BLaER1 treated with 17β-estradiol and CSF1 and Interleukin-3, amounts not matched to agents 10 nM and 100 nM (cell line): Measurements from ENCODE around the gene CCT8.

Experiments used
- H3K27ac ChIP-seq, 11 experiments: shearing (Covaris generic); formaldehyde crosslinking; 2 replicates each; pipeline ENCODE4 v1.8.1; 2022
- H3K27me3 ChIP-seq, 11 experiments: shearing (Covaris generic); formaldehyde crosslinking; 2 replicates each; pipeline ENCODE4 v1.8.1; 2022
- H3K36me3 ChIP-seq, 11 experiments: shearing (Covaris generic); formaldehyde crosslinking; 2 replicates each; pipeline ENCODE4 v1.8.1; 2022
- H3K4me1 ChIP-seq, 10 experiments: shearing (Covaris generic); formaldehyde crosslinking; 2 replicates each; pipeline ENCODE4 v1.8.1; 2022
- H3K4me2 ChIP-seq, 11 experiments: shearing (Covaris generic); formaldehyde crosslinking; 2 replicates each; pipeline ENCODE4 v1.8.1; 2022
- H3K4me3 ChIP-seq, 10 experiments: shearing (Covaris generic); formaldehyde crosslinking; 2 replicates each; pipeline ENCODE4 v1.8.1; 2022
- H3K9ac ChIP-seq, 11 experiments: shearing (Covaris generic); formaldehyde crosslinking; 2 replicates each; pipeline ENCODE4 v1.8.1; 2022
- H3K9me3 ChIP-seq, 11 experiments: shearing (Covaris generic); formaldehyde crosslinking; replicated peaks in 1 of 11; 2 replicates each; pipeline ENCODE4 v1.8.1; 2022
- H4K20me1 ChIP-seq, 11 experiments: shearing (Covaris generic); formaldehyde crosslinking; 2 replicates each; pipeline ENCODE4 v1.8.1; 2022
- Cebpa-rat ChIP-seq, 11 experiments: shearing (Covaris generic); IDR thresholded peaks; 2 replicates each; pipeline ENCODE4 v1.8.1; 2022

The CCT8 gene

DNA sequence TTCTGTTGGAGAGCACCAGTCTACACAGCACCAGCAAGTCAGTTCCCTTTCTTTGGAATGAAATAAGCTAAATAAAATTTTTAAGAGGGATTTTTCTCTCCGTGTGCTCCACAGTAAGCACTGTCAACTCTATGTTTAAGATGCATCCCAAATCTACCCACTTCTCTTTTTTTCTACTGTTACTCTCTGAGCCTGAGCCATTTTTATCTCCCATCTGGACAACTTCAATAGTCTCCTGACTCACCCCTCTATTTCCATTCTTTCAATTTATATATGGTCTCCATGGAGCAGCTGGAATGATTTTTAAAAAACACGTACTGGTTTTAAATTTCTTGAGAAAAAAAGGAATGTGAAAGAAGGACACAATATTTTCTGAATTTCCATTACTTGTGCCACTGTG lies 24.7 kb upstream of the CCT8 start:
- Histone ChIP-seq H3K4me3 (no peak overlapping the region), H3K4me1 (peaks cover 10 to 57% (median 28%) of the 10 kb centered on the region in 10 experiments; a peak in 18 of 20 replicates), H3K27me3 (no peaks in the 10 kb centered on the region), H3K27ac (peak overlapping the region in 7 of 11 experiments; percentile 73 to 96 (median 91); a peak in 10 of 22 replicates), H3K9ac (no peak overlapping the region), H3K9me3 (peaks cover 0 to 52% (median 40%) of the 10 kb centered on the region in 11 experiments; a peak in 19 of 22 replicates), H3K4me2 (peak overlapping the region in 7 of 11 experiments; percentile 1 to 48 (median 21); a peak in 8 of 22 replicates), H3K36me3 (peaks cover 0 to 5% (median 0%) of the 10 kb centered on the region in 11 experiments; a peak in 1 of 22 replicates), H4K20me1 (no peaks in the 10 kb centered on the region)
- TF ChIP-seq Cebpa-rat (IDR thresholded peaks at IDR 0.05): no peak

DNA sequence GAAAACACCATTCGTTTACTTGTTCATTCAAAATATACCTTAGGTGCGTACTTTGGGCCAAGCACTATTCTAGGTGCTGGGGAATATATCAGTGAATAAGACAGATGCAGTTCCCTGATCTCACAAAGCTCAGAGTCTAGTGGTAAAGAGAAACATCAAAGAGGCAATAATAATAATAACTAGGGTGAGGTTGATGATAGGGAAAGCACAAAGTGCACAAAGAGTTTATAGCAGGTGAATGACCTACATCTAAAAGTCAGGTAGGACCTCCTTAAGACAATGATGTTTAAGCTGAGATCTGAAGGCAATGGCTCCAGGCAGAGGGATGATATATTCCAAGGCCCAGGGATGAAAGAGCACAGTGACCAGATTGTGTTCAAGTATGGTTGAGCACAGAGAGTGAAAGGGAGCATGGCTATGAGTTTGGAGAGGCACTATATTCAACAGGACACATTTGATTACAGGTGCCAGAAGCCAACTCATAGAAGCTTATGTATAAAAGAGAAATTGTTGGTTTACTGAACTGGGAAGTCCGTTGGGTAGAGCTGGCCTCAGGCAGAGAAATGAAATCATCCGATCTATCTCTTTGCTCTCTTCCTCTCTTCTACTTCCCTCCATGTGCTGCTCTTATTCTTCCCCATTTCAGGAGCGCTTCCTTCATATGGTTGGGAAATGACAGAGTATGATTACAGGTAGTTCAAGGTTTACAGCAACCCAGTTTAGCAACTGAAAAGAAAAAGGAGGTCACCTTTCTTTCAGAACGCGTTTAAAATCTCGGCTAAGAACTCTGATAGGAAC lies 23.0 kb upstream of the CCT8 start:
- Histone ChIP-seq H3K4me2 (peak overlapping the region in 2 of 11 experiments; percentile 66 to 77; a peak in 4 of 22 replicates), H3K27me3 (no peaks in the 10 kb centered on the region), H3K9ac (no peak overlapping the region), H3K36me3 (peaks cover 0 to 5% (median 0%) of the 10 kb centered on the region in 11 experiments; a peak in 1 of 22 replicates), H3K27ac (peak overlapping the region in 1 of 11 experiments; percentile 28; a peak in 2 of 22 replicates), H4K20me1 (no peaks in the 10 kb centered on the region), H3K4me1 (peaks cover 10 to 73% (median 30%) of the 10 kb centered on the region in 10 experiments; a peak in 18 of 20 replicates), H3K9me3 (peaks cover 0 to 34% (median 27%) of the 10 kb centered on the region in 11 experiments; a peak in 18 of 22 replicates), H3K4me3 (no peak overlapping the region)
- TF ChIP-seq Cebpa-rat (IDR thresholded peaks at IDR 0.05): no peak

GRCh38 chr21:29092102-29092959 lies 18.9 kb upstream of the CCT8 start:
- peaks cover 8 to 71% (median 32%) of the 10 kb centered on the region in 10 experiments; a peak in 19 of 20 replicates for H3K4me1 ChIP-seq
- no peak overlapping the region for H3K4me3 ChIP-seq
- H3K27me3 ChIP-seq: no peaks in the 10 kb centered on the region
- H3K27ac ChIP-seq: peak overlapping the region in 6 of 11 experiments; percentile 1 to 47 (median 20); a peak in 7 of 22 replicates
- no peaks in the 10 kb centered on the region for H4K20me1 ChIP-seq
- H3K9ac ChIP-seq: peak overlapping the region in 2 of 11 experiments; percentile 6 to 24; a peak in 2 of 22 replicates
- TF ChIP-seq Cebpa-rat (IDR thresholded peaks at IDR 0.05): no peak
- no peaks in the 10 kb centered on the region for H3K9me3 ChIP-seq
- H3K36me3 ChIP-seq: no peaks in the 10 kb centered on the region
- peak overlapping the region in 3 of 11 experiments; percentile 16 to 63 (median 24); a peak in 3 of 22 replicates for H3K4me2 ChIP-seq

DNA sequence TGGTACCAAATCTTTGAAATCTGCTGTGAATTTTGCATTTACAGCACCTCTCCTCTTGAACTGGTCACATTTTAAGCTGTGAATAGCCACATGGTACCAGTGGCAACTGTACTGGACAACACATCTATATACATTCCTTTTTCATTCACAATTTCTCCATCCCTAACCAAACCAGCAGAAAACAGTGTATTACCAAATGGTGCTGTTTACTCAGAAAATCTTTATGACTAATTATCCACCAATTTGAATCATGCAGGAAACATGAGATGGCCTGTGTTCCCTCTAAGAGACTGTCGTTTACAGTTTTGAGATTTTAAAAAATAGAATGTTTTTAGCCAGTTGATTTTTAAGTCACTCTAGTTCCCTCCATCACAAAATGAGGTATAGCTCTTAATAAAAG lies 17.6 kb upstream of the CCT8 start:
- peak overlapping the region in 1 of 11 experiments; percentile 39; a peak in 2 of 22 replicates for H3K9ac ChIP-seq
- no peak overlapping the region for H3K4me3 ChIP-seq
- H3K4me2 ChIP-seq: peak overlapping the region in 4 of 11 experiments; percentile 28 to 63 (median 40); a peak in 5 of 22 replicates
- H3K27ac ChIP-seq: peak overlapping the region in 5 of 11 experiments; percentile 1 to 47 (median 34); a peak in 5 of 22 replicates
- peaks cover 17 to 72% (median 43%) of the 10 kb centered on the region in 10 experiments for H3K4me1 ChIP-seq
- no peaks in the 10 kb centered on the region for H3K36me3 ChIP-seq
- no peaks in the 10 kb centered on the region for H4K20me1 ChIP-seq
- no peak for TF ChIP-seq Cebpa-rat (IDR thresholded peaks at IDR 0.05)
- no peaks in the 10 kb centered on the region for H3K27me3 ChIP-seq
- no peaks in the 10 kb centered on the region for H3K9me3 ChIP-seq

DNA sequence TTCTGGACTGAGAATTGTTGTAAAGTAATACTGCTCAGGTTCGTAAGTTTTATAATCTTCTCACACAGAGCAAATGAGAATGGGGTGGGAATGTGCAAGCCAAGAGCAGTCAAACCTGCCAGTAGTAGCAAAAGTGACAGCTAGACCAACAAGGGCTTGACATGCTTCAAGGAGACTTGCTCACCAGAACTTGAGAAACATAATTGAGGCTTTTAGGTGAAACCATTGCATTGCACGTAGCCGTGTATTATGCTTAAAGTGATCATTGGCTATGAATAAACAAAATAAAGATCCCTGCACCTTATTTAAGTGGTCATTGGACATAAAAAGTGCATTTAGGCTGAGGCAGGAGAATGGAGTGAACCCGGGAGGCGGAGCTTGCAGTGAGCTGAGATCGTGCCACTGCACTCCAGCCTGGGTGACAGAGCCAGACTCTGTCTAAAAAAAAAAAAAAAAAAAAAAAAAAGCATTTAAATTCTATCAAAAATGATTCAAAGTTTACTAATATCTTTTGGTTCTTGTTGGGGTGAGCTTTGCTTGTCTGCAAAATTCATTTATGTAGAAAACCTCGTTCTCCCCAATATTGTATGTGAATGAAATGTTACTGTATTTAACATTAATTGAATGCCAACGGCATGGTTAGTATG lies 11.8 kb upstream of the CCT8 start:
- Histone ChIP-seq H3K27ac (no peak overlapping the region), H3K4me2 (peak overlapping the region in 1 of 11 experiments; percentile 27; a peak in 1 of 22 replicates), H3K27me3 (no peaks in the 10 kb centered on the region), H3K4me1 (peaks cover 37 to 68% (median 51%) of the 10 kb centered on the region in 10 experiments), H3K9me3 (no peaks in the 10 kb centered on the region), H3K36me3 (no peaks in the 10 kb centered on the region), H4K20me1 (no peaks in the 10 kb centered on the region), H3K4me3 (no peak overlapping the region), H3K9ac (no peak overlapping the region)
- TF ChIP-seq Cebpa-rat (IDR thresholded peaks at IDR 0.05): no peak

- Histone ChIP-seq H3K9me3 (no peaks in the 10 kb centered on the region), H3K4me3 (no peak overlapping the region), H3K4me1 (peaks cover 44 to 68% (median 53%) of the 10 kb centered on the region in 10 experiments), H4K20me1 (no peaks in the 10 kb centered on the region), H3K4me2 (0 out of 22 replicates have a peak overlapping the region, but pooled peaks of 1 of the 11 experiments have one; percentile 6), H3K27me3 (no peaks in the 10 kb centered on the region), H3K27ac (no peak overlapping the region), H3K9ac (no peak overlapping the region), H3K36me3 (no peaks in the 10 kb centered on the region)
- no peak for TF ChIP-seq Cebpa-rat (IDR thresholded peaks at IDR 0.05)
Measured at GRCh38 chr21:29084372-29084771, 10.9 kb upstream of the CCT8 start.

- H3K9me3 ChIP-seq: no peaks in the 10 kb centered on the region; a peak in 2 of 22 replicates
- peaks cover 51 to 71% (median 59%) of the 10 kb centered on the region in 10 experiments for H3K4me1 ChIP-seq
- H3K4me3 ChIP-seq: no peak overlapping the region
- no peaks in the 10 kb centered on the region for H3K27me3 ChIP-seq
- TF ChIP-seq Cebpa-rat (IDR thresholded peaks at IDR 0.05): no peak
- no peak overlapping the region for H3K9ac ChIP-seq
- no peak overlapping the region for H3K27ac ChIP-seq
- no peaks in the 10 kb centered on the region for H3K36me3 ChIP-seq
- H3K4me2 ChIP-seq: no peak overlapping the region
- H4K20me1 ChIP-seq: no peaks in the 10 kb centered on the region
Measured at GRCh38 chr21:29083306-29083705, 9.9 kb upstream of the CCT8 start.
